G401.6 (cell line): ENCODE data around the gene STRA6.

Source experiments
- FAIRE-seq: peaks from 2 replicates; lab custom pipeline; 2012; peaks lifted over from hg19 to GRCh38; lab: Jason Lieb, UNC

Gene STRA6

GRCh38 chr15:74207652-74208440 lies 5.3 kb upstream of the STRA6 start:
- no peak for FAIRE-seq

DNA sequence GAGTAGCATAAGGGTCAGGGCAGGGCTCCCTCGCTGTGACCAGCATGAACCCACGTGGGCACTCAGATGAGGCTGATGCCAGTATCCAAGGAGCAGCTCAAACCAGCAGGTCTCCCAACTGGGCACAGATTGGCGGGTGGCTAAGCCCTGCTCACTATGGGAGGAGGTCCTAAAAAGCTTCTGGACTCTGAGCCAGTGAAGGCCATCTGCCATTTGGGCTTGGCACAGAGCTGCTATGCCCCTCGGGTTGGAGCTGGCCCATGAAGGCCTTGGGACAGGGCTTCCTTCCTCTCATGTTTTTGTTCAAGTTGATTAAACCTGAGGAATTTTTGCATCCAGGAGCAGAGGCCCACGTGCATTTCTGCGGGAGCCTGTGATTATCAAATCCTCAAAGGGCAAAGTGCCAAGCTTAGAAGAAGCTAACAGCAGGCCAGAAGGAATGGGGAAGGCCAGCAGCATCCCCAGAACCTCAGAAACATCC lies 4.3 kb upstream of the STRA6 start:
- FAIRE-seq = no peak

DNA sequence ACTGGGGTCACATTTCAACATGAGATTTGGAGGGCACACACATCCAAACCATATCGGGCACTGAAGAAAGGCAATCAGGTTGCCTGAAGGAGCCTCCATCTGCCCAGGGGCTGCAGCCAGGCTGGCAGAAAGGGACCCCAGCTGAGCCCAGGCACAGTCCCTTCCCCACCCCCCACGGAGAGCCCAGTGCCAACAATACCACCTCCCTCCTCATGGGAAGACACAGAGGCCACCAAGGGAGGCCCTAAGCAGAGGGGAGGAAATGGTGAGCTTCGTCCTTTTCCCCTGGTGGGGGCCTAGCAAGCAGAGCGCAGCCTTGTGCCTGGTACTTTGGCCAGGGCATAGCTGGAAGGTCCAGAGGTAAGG lies 3.0 kb upstream of the STRA6 start:
- no peak for FAIRE-seq

- no peak for FAIRE-seq
Observed at GRCh38 chr15:74203914-74204431, 1.4 kb upstream of the STRA6 start.

- FAIRE-seq = no peak
Observed at GRCh38 chr15:74201710-74202420, 722 bp downstream of the STRA6 start.

- no peak for FAIRE-seq
Observed at GRCh38 chr15:74200871-74201419, 1.6 kb downstream of the STRA6 start.

GRCh38 chr15:74200412-74200815 lies 2.2 kb downstream of the STRA6 start:
- no peak for FAIRE-seq

GRCh38 chr15:74199297-74199652 lies 3.3 kb downstream of the STRA6 start:
- FAIRE-seq = no peak

- no peak for FAIRE-seq
Observed at GRCh38 chr15:74197176-74197965, 5.2 kb downstream of the STRA6 start.

- no peak for FAIRE-seq
Observed at GRCh38 chr15:74196175-74196574, 6.4 kb downstream of the STRA6 start.

DNA sequence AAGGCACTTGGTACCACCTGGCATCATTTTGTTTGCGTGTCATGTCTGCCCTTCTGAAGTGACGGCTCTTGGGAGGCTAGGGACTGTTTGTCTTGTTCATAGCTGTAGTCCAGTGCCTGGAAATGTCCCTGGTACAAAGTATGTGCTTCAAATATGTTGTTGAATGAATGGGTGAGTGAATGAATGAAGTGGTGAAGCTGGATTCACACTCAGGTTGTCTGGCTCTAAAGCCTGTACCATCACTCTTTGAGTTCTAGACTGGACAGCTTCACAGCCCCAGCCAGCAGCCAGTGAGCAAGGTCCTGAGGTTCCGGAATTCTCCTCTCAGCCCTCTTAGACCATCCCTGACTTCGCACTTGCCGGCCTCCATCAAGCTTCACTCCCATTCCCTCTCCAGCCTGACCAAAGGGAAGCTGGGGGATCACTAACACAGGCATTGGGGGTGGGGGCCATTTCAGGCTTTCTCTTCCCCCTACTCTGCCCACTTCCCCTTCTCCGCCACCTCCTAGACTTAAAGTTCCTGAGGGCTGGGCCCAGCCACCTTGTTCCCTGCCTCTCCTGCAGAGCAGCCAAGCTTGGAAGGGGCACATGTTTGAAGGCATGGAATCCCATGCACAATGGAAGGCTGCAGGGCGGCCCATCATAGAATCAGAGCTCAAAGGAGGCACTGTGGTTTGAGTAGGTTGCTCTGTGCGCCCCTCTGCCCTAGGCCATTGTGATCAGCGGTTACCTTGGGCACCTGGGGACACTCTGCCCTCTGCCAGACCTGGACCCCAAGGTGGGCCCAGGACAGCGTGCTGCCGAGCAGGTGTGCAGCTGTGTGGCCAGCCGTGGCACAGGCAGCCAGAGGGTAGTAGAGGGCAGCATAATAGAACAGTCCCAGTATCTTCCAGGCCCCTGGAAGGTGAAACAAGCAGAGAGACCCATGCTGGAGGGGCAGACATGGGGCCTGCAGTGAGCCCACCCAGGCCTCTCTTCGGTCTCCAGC lies 7.7 kb downstream of the STRA6 start:
- FAIRE-seq = no peak

GRCh38 chr15:74193905-74194304 lies 8.7 kb downstream of the STRA6 start:
- FAIRE-seq = no peak

GRCh38 chr15:74193299-74193718 lies 9.3 kb downstream of the STRA6 start:
- FAIRE-seq = no peak

GRCh38 chr15:74192751-74193150 lies 9.8 kb downstream of the STRA6 start:
- FAIRE-seq = no peak

DNA sequence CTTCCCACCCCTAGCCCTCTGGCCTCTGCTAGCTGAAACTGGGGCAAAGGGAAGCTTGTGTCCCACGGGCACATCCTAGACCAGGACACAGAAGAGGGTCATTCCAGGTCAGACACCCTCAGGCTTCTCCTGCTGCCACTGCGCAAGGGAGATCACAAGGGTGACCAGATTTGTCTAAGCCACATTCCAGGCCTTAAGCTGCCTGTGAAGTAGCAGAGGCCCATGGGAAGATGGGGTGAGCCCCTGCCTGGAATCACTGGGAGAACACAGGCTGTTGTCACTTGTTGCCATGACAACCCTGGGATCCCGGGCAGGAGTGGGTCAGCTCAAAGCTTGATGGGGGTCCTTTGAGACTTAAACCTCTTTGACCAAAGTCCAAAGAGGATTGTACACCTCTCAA lies 10.8 kb downstream of the STRA6 start:
- FAIRE-seq = no peak

DNA sequence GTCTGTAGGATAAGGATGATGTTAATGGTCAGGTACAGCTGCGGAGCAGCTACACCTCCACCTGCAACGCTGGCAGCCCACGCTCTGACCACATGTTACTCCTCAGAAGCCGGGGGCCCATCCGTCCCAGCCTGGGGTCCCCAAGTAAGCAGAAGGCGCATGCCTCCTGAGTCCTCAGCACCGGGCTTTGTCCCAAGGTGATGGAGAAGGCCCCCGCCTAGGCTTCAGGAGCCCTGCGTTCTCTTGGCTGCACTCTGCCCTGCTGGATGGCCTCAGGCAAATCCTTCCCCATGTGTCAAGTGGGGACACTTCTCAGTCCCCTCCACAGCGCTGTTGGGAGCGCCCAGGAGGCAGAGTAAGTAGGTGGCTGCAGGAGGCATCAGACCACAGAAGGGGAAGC lies 14.4 kb downstream of the STRA6 start:
- no peak for FAIRE-seq

DNA sequence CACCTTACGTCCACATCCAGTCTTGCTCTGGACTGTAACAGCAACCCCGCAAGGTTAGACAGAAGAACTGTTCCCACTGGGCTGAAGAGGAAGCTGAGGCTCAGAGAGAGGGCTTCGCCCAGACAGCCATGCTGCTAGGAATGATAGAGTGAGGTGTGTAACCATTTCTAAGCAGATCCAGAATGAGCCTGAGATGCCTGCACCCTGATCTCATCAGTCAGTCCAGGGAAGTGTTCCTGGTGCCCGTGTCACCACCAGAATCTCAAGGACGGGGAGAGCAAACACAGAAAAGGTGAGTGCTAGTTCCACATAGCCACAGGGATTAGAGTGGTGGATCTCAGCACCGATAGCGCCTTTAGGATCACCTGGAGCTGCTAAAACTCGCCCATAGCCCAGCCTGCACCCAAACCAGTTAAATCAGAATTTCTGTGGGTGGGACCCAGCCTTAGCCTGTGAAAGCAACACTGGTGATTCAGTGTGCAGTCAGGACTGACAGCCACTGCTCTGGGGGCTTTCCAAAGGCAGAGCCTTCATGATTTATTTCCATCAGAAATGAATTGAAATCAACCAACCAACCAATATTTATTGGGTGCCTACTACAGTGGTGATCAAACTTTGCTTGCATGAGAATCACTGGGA lies 16.8 kb downstream of the STRA6 start:
- FAIRE-seq = no peak

GRCh38 chr15:74184582-74185091 lies 17.9 kb downstream of the STRA6 start:
- FAIRE-seq = no peak

GRCh38 chr15:74182131-74182530 lies 20.5 kb downstream of the STRA6 start:
- no peak for FAIRE-seq

GRCh38 chr15:74180881-74181602 lies 21.5 kb downstream of the STRA6 start:
- no peak for FAIRE-seq
